Stimulated activated CD4-positive, alpha-beta T cell treated with anti-CD3 and anti-CD28 coated beads, Interleukin-12 subunit alpha, Interleukin-12 subunit beta, amount 100 ng/mL, for 24 hours (primary cell): ENCODE data around the gene ACSBG1.
A peak's percentile ranks its signal among the peaks of the same experiment; 100 is the strongest.

Experiments used
- DNase-seq, 2 experiments: peaks; one replicate each; pipeline ENCODE4 v3.0.0-alpha.2; 2020; ENCODE audit warnings: low read depth in 2 of 2

The ACSBG1 gene

DNA sequence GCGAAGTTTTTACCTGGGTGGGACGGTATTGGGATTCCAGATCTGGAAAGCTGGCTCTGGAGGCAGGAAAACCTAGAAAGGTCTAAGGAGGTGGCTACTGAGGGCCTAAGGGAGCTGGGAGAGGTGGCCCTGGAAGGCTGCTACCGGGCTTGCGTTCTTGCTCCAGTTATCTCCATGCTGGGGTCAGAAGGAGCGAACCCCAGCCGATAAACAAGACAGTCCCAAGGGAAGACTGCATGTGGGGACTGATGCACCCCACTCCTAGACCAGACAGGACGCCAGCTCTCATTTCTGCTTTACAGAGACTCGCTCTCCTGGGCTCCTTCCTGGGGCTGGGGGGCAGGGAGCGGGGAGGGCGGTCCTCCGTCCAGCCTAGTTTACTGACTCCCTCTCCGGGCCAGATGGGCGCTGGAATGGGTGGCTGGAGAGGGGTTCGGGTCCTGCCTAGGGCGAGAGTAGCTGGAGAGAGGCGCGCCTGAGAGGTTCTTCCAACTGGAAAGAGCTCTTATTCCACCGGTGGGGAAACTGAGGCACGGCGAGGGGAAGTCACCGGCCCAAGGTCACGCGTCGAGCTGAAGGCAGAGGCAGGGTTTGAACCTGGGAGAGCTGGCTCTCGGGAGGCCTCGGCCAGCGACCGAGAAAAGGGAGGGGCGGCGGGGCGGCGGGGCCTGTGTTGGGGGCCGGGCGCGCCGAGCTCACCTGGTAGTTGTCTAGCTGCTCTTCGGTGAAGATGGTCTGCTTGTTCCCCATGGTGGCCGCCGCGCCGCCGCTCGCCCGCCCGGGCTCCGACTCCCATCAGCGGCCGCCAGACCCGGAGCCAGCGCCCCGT lies 103.7 kb downstream of the ACSBG1 start:
- DNase-seq = peak in 1 of 2 experiments; percentile 23

DNA sequence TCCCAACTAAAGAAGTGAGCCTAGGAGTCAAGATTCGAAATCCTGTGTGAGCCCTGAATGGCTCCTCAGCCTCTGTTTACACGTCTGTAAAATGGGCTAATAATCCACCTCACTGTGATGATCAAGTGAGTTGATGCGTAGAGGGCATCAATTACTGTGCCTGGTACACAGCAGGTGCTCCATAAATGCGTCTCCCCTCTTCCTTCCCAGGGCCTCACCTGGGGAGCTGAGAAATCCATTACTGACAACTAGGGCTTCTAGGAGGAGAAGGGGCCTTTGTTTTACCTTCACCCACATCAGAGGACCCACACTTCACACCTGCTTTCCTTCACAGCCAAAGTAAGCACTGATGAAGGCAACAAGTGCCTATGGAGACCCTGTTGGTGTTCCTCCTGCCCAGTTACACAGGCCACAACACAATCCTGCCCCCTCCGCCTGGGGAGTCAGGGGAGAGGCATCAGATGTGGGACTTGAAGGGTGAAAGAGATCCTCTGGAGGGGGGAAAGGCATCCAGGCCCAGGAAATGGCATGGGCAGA lies 104.5 kb downstream of the ACSBG1 start:
- no peak for DNase-seq

DNA sequence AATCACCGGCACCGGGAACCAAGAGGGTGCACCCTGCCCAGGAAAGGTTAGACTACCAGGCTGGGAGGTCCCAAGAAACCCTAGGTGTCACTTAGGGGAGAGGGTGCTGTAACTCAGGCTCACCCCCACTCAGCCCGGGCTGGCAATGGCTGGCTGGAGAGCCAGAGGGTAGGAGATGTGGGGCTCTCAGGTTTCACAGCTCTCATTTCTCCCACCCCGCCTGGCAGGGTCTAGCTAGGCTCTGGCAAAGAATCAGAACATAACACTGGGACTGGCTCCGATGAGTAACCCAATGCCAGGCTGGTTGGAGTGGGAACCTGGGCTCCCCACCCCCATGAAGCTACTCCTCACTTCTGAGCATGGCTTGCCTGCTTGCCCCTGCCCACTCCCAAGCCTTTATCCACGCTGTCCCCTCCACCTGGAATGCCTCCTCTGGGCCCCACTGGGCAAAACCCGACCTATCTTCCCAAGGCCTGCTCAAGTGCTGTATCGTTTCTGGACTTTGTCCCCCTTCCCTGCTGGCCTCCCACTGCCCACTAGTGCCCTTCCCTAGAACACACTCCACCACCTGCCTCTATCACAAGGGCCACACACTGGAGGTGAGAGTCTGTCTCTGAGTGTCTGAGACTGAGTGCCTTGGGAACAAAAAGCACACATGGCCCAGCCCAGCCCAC lies 105.2 kb downstream of the ACSBG1 start:
- no peak for DNase-seq

DNA sequence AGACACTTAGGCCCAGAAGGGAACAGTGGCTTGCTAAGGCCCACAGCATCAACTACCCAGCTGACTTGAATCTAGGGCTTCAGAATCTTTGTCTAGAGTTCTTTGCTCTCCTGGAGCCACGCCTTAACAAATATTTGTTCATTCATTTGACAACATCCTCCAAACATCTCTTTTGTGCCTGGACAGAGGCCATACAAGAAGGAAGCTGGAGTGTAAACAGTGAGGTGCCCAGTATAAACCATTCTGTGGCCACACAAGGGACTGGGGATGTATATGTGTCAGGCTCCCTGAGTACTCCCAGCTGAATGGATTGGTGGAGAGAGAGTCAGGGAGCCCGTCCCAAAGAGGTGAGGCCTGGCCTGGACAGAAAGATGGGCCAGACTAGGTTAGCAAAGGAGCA lies 106.5 kb downstream of the ACSBG1 start:
- DNase-seq = no peak

DNA sequence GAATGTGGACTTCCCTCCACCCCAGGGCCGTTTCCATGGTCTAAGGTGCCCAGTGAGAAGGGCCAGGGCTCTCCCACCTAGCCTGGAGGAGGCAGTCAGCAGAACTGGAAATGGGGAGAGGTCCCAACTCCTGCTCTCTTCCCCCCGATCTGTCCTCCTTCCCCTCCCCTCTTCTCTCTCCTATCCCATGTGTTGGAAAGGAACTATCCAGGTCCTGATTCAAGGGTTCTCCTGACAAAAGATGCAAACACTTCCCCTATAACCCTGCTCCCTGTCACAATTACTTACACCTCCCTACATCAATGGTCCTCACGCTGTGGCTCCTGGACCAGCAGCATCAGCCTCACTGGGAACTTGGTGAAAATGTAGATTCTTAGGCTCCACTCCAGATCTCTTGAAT lies 109.1 kb downstream of the ACSBG1 start:
- no peak for DNase-seq

DNA sequence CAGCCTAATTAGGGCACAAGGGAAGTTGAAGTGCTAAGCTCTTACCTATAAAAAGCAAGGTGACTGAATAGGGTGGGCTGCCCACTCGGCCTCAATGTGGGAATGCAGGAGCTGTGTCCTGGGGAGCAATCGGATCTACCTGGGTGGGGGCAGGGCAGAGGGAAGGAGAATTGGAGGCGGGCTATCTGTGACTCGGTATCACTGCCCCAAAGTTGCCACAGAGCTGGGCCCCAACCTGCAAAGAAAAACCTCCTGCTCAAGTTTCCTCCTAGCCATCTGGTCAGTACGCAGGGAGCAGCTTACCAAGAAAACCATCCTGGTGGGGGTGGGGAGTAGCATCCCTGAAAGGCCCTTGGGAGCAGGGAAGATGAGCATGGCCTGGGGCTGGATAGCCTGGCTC lies 113.8 kb downstream of the ACSBG1 start:
- no peak for DNase-seq
